COLO668 (cell line): Measurements from ENCODE around the gene CDK6.
A peak's percentile ranks its signal among the peaks of the same experiment; 100 is the strongest.
"Not testable (repeated sequence)": the region's sequence is repeated elsewhere in the genome, so short reads cannot be mapped to it uniquely, and the experiment has no call there.

Experiments used
- DNase-seq: peaks from one replicate; lab custom pipeline; 2025; ENCODE audit not compliant: unreplicated experiment; lab: John Stamatoyannopoulos, UW

The CDK6 gene

GRCh38 chr7:92763636-92764423 lies 72.5 kb downstream of the CDK6 start:
- DNase-seq: peak; percentile 47

- no peak for DNase-seq
These were observed 73.5 kb downstream of the CDK6 start for GRCh38 chr7:92762851-92763250.

- no peak for DNase-seq
These were observed 74.8 kb downstream of the CDK6 start for GRCh38 chr7:92761391-92762097.

- no peak for DNase-seq
These were observed 77.5 kb downstream of the CDK6 start for GRCh38 chr7:92758796-92759431.

GRCh38 chr7:92757311-92757910 lies 79.0 kb downstream of the CDK6 start:
- DNase-seq: not testable (repeated sequence)

GRCh38 chr7:92755680-92756079 lies 80.7 kb downstream of the CDK6 start:
- no peak for DNase-seq

- DNase-seq: no peak
These were observed 81.3 kb downstream of the CDK6 start for GRCh38 chr7:92754919-92755581.

- no peak for DNase-seq
These were observed 82.8 kb downstream of the CDK6 start for GRCh38 chr7:92753614-92754013.

GRCh38 chr7:92751902-92752901 lies 84.2 kb downstream of the CDK6 start:
- no peak for DNase-seq

GRCh38 chr7:92750946-92751345 lies 85.4 kb downstream of the CDK6 start:
- DNase-seq: no peak

GRCh38 chr7:92750447-92750839 lies 85.9 kb downstream of the CDK6 start:
- no peak for DNase-seq

- DNase-seq: no peak
These were observed 86.4 kb downstream of the CDK6 start for GRCh38 chr7:92749832-92750446.

- DNase-seq: no peak
These were observed 87.0 kb downstream of the CDK6 start for GRCh38 chr7:92749327-92749755.

- no peak for DNase-seq
These were observed 87.9 kb downstream of the CDK6 start for GRCh38 chr7:92748495-92748894.

GRCh38 chr7:92747041-92747835 lies 89.1 kb downstream of the CDK6 start:
- DNase-seq: no peak

- DNase-seq: no peak
These were observed 91.1 kb downstream of the CDK6 start for GRCh38 chr7:92745241-92745640.

- DNase-seq: not testable (repeated sequence)
These were observed 92.2 kb downstream of the CDK6 start for GRCh38 chr7:92744180-92744579.

GRCh38 chr7:92742186-92742585 lies 94.2 kb downstream of the CDK6 start:
- DNase-seq: no peak
